GM12864 (cell line): Measurements from ENCODE around the gene DDX1.

Experiments
- DNase-seq: peaks from one replicate; pipeline ENCODE4 v3.0.0-alpha.2; 2011; ENCODE audit warnings: low read depth
- H3K4me3 ChIP-seq: 2 replicates; pipeline ENCODE4 v1.5.1; 2011; ENCODE audit warnings: mild to moderate bottlenecking, low read depth, low read length, control low read depth
- TF ChIP-seq, protein P1 (sequence below): IDR thresholded peaks from 2 replicates; pipeline ENCODE4 v1.5.1; 2011; ENCODE audit warnings: low read depth, mild to moderate bottlenecking, moderate library complexity, low read length, control low read depth, inconsistent platforms; ENCODE audit errors: missing control alignments

DDX1 gene

GRCh38 chr2:15669375-15669910, 77.8 kb downstream of the DDX1 start:
- TF ChIP-seq, protein P1, sequence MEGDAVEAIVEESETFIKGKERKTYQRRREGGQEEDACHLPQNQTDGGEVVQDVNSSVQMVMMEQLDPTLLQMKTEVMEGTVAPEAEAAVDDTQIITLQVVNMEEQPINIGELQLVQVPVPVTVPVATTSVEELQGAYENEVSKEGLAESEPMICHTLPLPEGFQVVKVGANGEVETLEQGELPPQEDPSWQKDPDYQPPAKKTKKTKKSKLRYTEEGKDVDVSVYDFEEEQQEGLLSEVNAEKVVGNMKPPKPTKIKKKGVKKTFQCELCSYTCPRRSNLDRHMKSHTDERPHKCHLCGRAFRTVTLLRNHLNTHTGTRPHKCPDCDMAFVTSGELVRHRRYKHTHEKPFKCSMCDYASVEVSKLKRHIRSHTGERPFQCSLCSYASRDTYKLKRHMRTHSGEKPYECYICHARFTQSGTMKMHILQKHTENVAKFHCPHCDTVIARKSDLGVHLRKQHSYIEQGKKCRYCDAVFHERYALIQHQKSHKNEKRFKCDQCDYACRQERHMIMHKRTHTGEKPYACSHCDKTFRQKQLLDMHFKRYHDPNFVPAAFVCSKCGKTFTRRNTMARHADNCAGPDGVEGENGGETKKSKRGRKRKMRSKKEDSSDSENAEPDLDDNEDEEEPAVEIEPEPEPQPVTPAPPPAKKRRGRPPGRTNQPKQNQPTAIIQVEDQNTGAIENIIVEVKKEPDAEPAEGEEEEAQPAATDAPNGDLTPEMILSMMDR, result no peak
- H3K4me3 ChIP-seq, result no peak overlapping the region
- DNase-seq, result no peak

GRCh38 chr2:15670469-15670868, 78.8 kb downstream of the DDX1 start:
- H3K4me3 ChIP-seq, result no peak overlapping the region
- DNase-seq, result no peak
- TF ChIP-seq, protein P1, result no peak

GRCh38 chr2:15670981-15671380, 79.3 kb downstream of the DDX1 start:
- TF ChIP-seq, protein P1, result no peak
- DNase-seq, result no peak
- no peak overlapping the region for H3K4me3 ChIP-seq

DNA sequence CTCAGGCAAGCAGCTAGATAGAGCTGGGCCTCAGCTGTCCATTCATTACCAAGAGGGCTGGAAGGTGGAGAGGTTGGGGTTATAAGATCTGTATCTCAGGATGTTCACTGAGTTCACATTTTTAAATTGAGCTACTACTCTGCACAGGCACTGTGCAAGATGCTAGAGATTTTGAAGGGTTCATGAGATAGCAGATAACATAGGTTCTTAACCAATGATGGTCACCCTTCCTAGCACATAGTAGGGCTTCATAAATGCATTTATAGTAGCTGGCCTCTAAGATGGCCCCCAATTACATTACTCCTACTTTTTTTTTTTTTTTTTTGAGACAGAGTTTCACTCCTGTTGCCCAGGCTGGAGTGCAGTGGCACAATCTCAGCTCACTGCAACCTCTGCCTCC, 79.7 kb downstream of the DDX1 start:
- no peak for DNase-seq
- H3K4me3 ChIP-seq, result no peak overlapping the region
- TF ChIP-seq, protein P1, result no peak

GRCh38 chr2:15671842-15672815, 80.5 kb downstream of the DDX1 start:
- no peak for DNase-seq
- no peak overlapping the region for H3K4me3 ChIP-seq
- TF ChIP-seq, protein P1, result no peak

- DNase-seq, result no peak
- no peak overlapping the region for H3K4me3 ChIP-seq
- TF ChIP-seq, protein P1, result no peak
Observed at GRCh38 chr2:15672961-15673918, 81.6 kb downstream of the DDX1 start.
